Fibroblast of villous mesenchyme (primary cell): Measurements from ENCODE around the gene PRDM16. TPM values are rescaled to one million over a fixed set of nuclear protein-coding genes. Genes with fewer than 3 reads are reported as not detected.

Source experiments
- DNase-seq: peaks from one replicate; pipeline ENCODE4 v3.0.0-alpha.2; 2010; ENCODE audit warnings: low read depth
- H3K4me3 ChIP-seq: 2 replicates; pipeline ENCODE4 v1.5.1; 2011; ENCODE audit warnings: low read depth, mild to moderate bottlenecking, low read length
- CTCF ChIP-seq: IDR thresholded peaks from 2 replicates; pipeline ENCODE4 v1.5.1; 2012; ENCODE audit warnings: low read depth, mild to moderate bottlenecking, low read length; ENCODE audit not compliant: insufficient read depth
- total RNA-seq: library from RNA; depleted of rRNA; stranded (reverse); fragments of >200 nt; gene quantifications from 2 replicates; pipeline ENCODE4 v1.2.3, GENCODE V29; 2012

PRDM16 gene
- total RNA-seq, 1 donor, result 1.7 TPM

DNA sequence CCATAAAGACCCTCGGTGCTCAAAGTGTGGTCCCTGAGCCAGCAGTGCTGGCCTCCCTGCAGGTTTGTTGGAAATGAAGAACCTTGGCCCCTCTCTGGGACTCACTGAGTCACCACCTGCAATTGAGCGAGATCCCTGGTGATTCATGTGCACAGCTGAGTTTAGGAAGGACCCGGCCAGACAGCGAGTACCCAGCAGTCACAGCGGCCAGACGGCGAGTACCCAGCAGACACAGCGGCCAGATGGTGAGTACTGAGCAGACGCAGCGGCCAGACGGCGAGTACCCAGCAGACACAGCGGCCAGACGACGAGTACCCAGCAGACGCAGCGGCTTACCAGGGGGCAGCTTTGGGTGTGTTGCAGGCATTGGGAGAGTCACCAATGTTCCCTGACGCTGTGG lies 123.8 kb downstream of the PRDM16 start:
- no peak overlapping the region for H3K4me3 ChIP-seq
- DNase-seq, result no peak
- no peak for TF ChIP-seq CTCF

GRCh38 chr1:3193811-3194210 lies 124.8 kb downstream of the PRDM16 start:
- no peak for TF ChIP-seq CTCF
- no peak overlapping the region for H3K4me3 ChIP-seq
- no peak for DNase-seq

GRCh38 chr1:3194760-3195479 lies 125.9 kb downstream of the PRDM16 start:
- no peak overlapping the region for H3K4me3 ChIP-seq
- no peak for DNase-seq
- no peak for TF ChIP-seq CTCF

DNA sequence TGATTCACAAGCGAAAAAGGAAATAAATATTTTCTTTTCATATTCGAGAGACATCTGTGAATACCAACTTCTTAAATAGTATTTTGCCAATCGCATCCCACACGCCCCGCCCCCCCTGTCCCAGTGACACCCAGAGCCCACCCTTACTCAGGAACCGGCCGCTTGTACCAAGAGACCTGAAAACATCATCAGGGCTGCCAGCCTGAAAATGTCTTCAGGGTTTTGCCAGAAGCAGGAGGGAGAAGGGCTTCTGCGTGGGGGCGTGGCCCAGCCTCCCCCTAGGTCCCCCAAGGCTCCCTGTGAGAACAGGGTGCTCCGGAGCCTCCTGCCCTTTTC lies 126.4 kb downstream of the PRDM16 start:
- TF ChIP-seq CTCF, result no peak
- H3K4me3 ChIP-seq, result no peak overlapping the region
- DNase-seq, result no peak

- DNase-seq, result no peak
- H3K4me3 ChIP-seq, result no peak overlapping the region
- no peak for TF ChIP-seq CTCF
Observed at GRCh38 chr1:3195966-3196515, 127.0 kb downstream of the PRDM16 start.

- no peak overlapping the region for H3K4me3 ChIP-seq
- TF ChIP-seq CTCF, result no peak
- no peak for DNase-seq
Observed at GRCh38 chr1:3196577-3197245, 127.7 kb downstream of the PRDM16 start.
